ENCODE measurements around the gene COG4. TPM values are rescaled to one million over a fixed set of nuclear protein-coding genes. Genes with fewer than 3 reads are reported as not detected.
A peak's percentile ranks its signal among the peaks of the same experiment; 100 is the strongest.

COG4 gene
- total RNA-seq, 1 donor from 2014 or later: 96.8 TPM

DNA sequence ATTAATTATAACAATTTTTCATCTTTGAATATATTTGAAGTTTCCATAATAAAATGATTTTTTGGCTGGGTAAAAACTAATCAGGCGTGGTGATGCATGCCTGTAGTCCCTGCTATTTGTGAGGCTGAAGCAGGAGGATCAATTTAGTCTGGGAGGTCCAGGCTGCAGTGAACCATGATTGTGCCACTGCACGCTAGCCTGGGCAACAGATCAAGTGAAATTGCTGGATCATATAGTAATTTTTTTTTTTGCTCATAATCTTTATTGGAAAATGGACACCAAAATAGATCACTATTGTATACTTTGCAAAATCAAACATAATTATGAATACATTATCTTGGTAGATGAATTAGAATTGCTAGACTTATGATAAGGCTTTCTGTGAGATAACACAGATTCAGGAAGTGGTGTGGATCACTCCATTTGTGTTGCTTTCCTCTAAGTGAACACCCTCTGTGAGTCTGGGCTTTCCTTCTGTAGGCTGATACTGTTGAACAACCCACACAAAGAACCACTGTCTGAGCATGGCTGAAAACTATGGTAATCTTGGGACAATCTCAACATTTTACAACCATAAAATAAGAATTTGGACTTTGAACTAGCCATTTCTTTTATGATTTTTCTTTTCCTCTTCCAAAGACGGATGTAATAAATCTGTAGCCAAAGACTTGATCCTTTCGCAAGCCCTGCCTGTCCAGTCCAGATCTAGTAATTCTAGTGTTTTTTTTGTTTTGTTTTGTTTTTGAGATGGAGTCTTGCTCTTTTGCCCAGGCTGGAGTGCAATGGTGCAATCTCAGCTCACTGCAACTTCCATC, 78.9 kb downstream of the COG4 start:
- no peak overlapping the region for H3K4me3 Mint-ChIP-seq

GRCh38 chr16:70442344-70442743, 81.0 kb downstream of the COG4 start:
- Mint-ChIP-seq H3K27me3 (peaks cover 5% of the 10 kb centered on the region), H3K36me3 (no peaks in the 10 kb centered on the region), H3K4me1 (ENCODE audit: unreplicated experiment) (peaks cover 16% of the 10 kb centered on the region), H3K27ac (no peak overlapping the region), H3K4me3 (no peak overlapping the region), H3K9me3 (no peaks in the 10 kb centered on the region)
- no peak for DNase-seq (ENCODE audit: extremely low spot score, unreplicated experiment)
- TF ChIP-seq, protein P1, sequence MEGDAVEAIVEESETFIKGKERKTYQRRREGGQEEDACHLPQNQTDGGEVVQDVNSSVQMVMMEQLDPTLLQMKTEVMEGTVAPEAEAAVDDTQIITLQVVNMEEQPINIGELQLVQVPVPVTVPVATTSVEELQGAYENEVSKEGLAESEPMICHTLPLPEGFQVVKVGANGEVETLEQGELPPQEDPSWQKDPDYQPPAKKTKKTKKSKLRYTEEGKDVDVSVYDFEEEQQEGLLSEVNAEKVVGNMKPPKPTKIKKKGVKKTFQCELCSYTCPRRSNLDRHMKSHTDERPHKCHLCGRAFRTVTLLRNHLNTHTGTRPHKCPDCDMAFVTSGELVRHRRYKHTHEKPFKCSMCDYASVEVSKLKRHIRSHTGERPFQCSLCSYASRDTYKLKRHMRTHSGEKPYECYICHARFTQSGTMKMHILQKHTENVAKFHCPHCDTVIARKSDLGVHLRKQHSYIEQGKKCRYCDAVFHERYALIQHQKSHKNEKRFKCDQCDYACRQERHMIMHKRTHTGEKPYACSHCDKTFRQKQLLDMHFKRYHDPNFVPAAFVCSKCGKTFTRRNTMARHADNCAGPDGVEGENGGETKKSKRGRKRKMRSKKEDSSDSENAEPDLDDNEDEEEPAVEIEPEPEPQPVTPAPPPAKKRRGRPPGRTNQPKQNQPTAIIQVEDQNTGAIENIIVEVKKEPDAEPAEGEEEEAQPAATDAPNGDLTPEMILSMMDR (conservative IDR thresholded peaks at IDR 0.05): no peak

More for the DNA sequence above, 78.9 kb downstream of the COG4 start:
- Mint-ChIP-seq H3K27ac (no peak overlapping the region), H3K36me3 (no peaks in the 10 kb centered on the region), H3K4me1 (ENCODE audit: unreplicated experiment) (peaks cover 8% of the 10 kb centered on the region), H3K27me3 (no peaks in the 10 kb centered on the region), H3K9me3 (no peaks in the 10 kb centered on the region)
- TF ChIP-seq, protein P1 (conservative IDR thresholded peaks at IDR 0.05): no peak
- DNase-seq (ENCODE audit: extremely low spot score, unreplicated experiment): no peak

DNA sequence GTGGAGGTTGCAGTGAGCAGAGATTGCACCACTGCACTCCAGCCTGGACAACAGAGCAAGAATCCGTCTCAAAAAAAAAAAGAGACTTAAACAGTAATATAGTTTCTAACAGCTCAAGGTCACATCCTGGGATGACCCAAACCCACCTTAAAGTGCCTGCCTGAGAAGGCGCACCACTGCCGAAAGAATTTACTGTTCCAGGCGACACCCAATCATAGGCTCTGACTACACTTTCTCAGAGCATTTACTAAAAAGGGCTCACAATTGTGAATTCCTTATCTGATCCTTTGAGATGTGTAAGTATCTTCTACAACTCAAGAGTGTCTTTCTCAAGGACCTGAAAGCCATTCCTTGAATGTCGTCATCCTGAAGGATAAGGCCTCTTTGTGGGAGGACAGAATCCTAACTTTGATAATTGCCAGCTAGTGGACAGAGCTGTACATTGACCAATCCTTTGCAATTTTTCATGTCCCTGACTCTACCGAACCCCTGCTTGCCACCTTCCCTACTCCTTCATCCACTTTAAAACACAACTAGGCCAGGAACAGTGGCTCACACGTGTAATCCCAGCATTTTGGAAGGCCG, 81.9 kb downstream of the COG4 start:
- DNase-seq (ENCODE audit: extremely low spot score, unreplicated experiment): no peak
- peaks cover 5% of the 10 kb centered on the region for H3K27me3 Mint-ChIP-seq
- peaks cover 24% of the 10 kb centered on the region for H3K4me1 Mint-ChIP-seq (ENCODE audit: unreplicated experiment)
- TF ChIP-seq, protein P1 (conservative IDR thresholded peaks at IDR 0.05): no peak
- H3K27ac Mint-ChIP-seq: no peak overlapping the region
- no peaks in the 10 kb centered on the region for H3K9me3 Mint-ChIP-seq
- no peaks in the 10 kb centered on the region for H3K36me3 Mint-ChIP-seq
- H3K4me3 Mint-ChIP-seq: peak overlapping the region; percentile 57

GRCh38 chr16:70440009-70440692, 83.2 kb downstream of the COG4 start:
- H3K36me3 Mint-ChIP-seq: no peaks in the 10 kb centered on the region
- no peak for DNase-seq (ENCODE audit: extremely low spot score, unreplicated experiment)
- H3K27me3 Mint-ChIP-seq: peaks cover 5% of the 10 kb centered on the region
- TF ChIP-seq, protein P1 (conservative IDR thresholded peaks at IDR 0.05): no peak
- H3K9me3 Mint-ChIP-seq: no peaks in the 10 kb centered on the region
- H3K4me3 Mint-ChIP-seq: peak overlapping the region; percentile 96
- peaks cover 28% of the 10 kb centered on the region for H3K4me1 Mint-ChIP-seq (ENCODE audit: unreplicated experiment)
- H3K27ac Mint-ChIP-seq: peak overlapping the region; percentile 11

DNA sequence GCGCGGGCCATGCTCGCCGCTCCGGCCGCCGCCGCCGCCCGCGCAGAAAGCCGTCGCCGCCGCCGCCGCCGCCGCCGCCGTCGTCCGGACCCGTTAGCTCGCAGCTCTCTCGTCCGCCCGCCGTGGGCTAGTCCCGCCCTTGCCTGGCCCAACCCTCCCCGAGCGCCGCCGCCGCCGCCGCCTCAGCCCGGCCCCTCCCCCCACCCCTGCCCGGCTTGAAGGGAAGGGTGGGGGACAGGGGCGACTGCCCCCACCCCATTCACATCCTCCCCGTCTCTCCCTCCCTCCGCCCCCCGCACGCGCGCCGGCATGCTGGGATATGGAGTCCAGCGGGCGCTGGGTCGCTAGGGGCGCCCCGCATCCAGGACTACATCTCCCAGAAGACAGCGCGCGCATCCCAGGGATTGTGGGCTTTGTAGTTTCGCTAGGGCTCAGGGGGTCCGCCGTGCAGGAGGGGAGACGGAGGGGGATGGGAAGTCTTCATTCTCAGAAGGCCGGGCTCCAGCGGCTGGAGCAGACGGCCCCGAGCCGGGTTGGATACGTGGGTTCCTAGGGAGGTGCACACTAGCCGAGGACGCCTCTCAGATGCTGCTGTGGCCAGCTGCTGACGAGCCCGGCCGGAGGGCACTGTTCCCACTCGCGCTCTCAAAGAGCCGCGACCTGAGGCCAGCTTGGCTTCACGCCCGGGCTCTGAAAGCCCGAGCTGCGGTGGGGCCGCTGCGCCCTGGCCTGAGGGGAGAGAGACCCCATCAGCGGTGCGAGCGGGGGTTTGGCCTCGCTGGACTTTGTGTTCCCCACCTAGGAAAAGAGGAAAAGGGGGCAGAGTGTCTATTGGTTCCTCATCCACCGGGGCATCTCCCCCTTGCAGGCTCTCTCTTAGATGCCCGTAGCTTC, 84.1 kb downstream of the COG4 start, which contains the start of gene ST3GAL2:
Gene ST3GAL2 (minus strand): TSS at position 132 of the 894 bp plus-strand sequence. CDS start 40,570 bp downstream, outside the sequence.
- Mint-ChIP-seq H3K36me3 (no peaks in the 10 kb centered on the region), H3K4me3 (peak within 1 kb of the TSS; percentile 97), H3K27ac (peak within 1 kb of the TSS; percentile 84), H3K27me3 (peaks cover 5% of the 10 kb centered on the region), H3K9me3 (no peaks in the 10 kb centered on the region), H3K4me1 (ENCODE audit: unreplicated experiment) (peaks cover 24% of the 10 kb centered on the region)
- peak; percentile 96 for DNase-seq (ENCODE audit: extremely low spot score, unreplicated experiment)
- TF ChIP-seq, protein P1 (conservative IDR thresholded peaks at IDR 0.05): no peak
